Tibial nerve (tissue), 4 donors: ENCODE measurements around the gene CCNY. TPM values are rescaled to one million over a fixed set of nuclear protein-coding genes. Genes with fewer than 3 reads are reported as not detected.

Source experiments
- DNase-seq, 2 donors: peaks; one replicate each; pipeline ENCODE4 v3.0.0-alpha.2; 2019; ENCODE audit warnings: low spot score in 2 of 2
- H3K27ac ChIP-seq, 4 donors: fragments of 200-600 bp; sonication (generic) in 3 of 4; one replicate each; pipeline ENCODE4 v1.5.1; 2017 to 2019; ENCODE audit warnings: mild to moderate bottlenecking in 1 of 4
- H3K27me3 ChIP-seq, 2 donors: fragments of 200-600 bp; sonication (generic) in 1 of 2; one replicate each; pipeline versions ENCODE4 v1.5.1 to v1.6.0; 2017 to 2019
- H3K36me3 ChIP-seq, 3 donors: fragments of 200-600 bp; sonication (generic); one replicate each; pipeline ENCODE4 v1.5.1; 2018 to 2019
- H3K4me1 ChIP-seq, 4 donors: fragments of 200-600 bp; sonication (generic) in 3 of 4; one replicate each; pipeline ENCODE4 v1.5.1; 2017 to 2019
- H3K4me3 ChIP-seq, 4 donors: fragments of 200-600 bp; sonication (generic) in 3 of 4; one replicate each; pipeline ENCODE4 v1.5.1; 2017 to 2019; ENCODE audit warnings: mild to moderate bottlenecking in 1 of 4, moderate library complexity in 1 of 4
- H3K9me3 ChIP-seq, 4 donors: fragments of 200-600 bp; sonication (generic) in 3 of 4; one replicate each; pipeline ENCODE4 v1.5.1; 2017 to 2019
- EP300 ChIP-seq, 2 donors: sonication (generic); formaldehyde crosslinking; IDR thresholded peaks; one replicate each; pipeline ENCODE4 v1.6.1; 2017; ENCODE audit warnings: antibody characterized with exemption in 2 of 2, mild to moderate bottlenecking in 1 of 2
- POLR2A ChIP-seq, 2 donors: fragments of 450-650 bp; IDR thresholded peaks; one replicate each; pipeline ENCODE4 v1.6.1; 2017; ENCODE audit warnings: antibody characterized with exemption in 2 of 2, mild to moderate bottlenecking in 2 of 2, moderate library complexity in 2 of 2
- WGBS, 2 donors: methylation state at CpG; one replicate each; pipeline ENCODE4 v1.1.5; 2018; 5-methylcytosine and 5-hydroxymethylcytosine counted together
- total RNA-seq, 4 donors: library from RNA; depleted of rRNA; stranded (reverse); fragments of >200 nt; gene quantifications; one replicate each; pipeline ENCODE4 v1.1.0, GENCODE V29; 2016
- TF ChIP-seq, protein P1 (sequence below), 5 experiments: fragments of 200-600 bp in 3 of 5; fragments of 450-650 bp in 2 of 5; sonication (generic) in 3 of 5; IDR thresholded peaks; one replicate each; pipeline ENCODE4 v1.5.1; 2016 to 2019; ENCODE audit warnings: antibody characterized with exemption in 5 of 5, mild to moderate bottlenecking in 3 of 5, moderate library complexity in 2 of 5

Gene CCNY
- total RNA-seq, 4 donors from 2014 or later: 24.3 to 27.6 (median 26.5) TPM

GRCh38 chr10:35437829-35438228 lies 101.5 kb downstream of the CCNY start:
- Histone ChIP-seq H3K9me3 (peaks cover 0 to 28% (median 6%) of the 10 kb centered on the region in 4 donors), H3K4me3 (no peak overlapping the region), H3K36me3 (peaks cover 0 to 8% (median 0%) of the 10 kb centered on the region in 3 donors), H3K4me1 (peaks cover 0 to 6% (median 3%) of the 10 kb centered on the region in 4 donors), H3K27ac (no peak overlapping the region), H3K27me3 (no peaks in the 10 kb centered on the region)
- no peak for DNase-seq
- TF ChIP-seq, protein P1, sequence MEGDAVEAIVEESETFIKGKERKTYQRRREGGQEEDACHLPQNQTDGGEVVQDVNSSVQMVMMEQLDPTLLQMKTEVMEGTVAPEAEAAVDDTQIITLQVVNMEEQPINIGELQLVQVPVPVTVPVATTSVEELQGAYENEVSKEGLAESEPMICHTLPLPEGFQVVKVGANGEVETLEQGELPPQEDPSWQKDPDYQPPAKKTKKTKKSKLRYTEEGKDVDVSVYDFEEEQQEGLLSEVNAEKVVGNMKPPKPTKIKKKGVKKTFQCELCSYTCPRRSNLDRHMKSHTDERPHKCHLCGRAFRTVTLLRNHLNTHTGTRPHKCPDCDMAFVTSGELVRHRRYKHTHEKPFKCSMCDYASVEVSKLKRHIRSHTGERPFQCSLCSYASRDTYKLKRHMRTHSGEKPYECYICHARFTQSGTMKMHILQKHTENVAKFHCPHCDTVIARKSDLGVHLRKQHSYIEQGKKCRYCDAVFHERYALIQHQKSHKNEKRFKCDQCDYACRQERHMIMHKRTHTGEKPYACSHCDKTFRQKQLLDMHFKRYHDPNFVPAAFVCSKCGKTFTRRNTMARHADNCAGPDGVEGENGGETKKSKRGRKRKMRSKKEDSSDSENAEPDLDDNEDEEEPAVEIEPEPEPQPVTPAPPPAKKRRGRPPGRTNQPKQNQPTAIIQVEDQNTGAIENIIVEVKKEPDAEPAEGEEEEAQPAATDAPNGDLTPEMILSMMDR (IDR thresholded peaks at IDR 0.05): no peak
- TF ChIP-seq EP300 (IDR thresholded peaks at IDR 0.05) (no peak), POLR2A (IDR thresholded peaks at IDR 0.05) (no peak)
- 93 to 98% methylated on average over 4 of the region's 4 CpGs for WGBS, 2 donors

DNA sequence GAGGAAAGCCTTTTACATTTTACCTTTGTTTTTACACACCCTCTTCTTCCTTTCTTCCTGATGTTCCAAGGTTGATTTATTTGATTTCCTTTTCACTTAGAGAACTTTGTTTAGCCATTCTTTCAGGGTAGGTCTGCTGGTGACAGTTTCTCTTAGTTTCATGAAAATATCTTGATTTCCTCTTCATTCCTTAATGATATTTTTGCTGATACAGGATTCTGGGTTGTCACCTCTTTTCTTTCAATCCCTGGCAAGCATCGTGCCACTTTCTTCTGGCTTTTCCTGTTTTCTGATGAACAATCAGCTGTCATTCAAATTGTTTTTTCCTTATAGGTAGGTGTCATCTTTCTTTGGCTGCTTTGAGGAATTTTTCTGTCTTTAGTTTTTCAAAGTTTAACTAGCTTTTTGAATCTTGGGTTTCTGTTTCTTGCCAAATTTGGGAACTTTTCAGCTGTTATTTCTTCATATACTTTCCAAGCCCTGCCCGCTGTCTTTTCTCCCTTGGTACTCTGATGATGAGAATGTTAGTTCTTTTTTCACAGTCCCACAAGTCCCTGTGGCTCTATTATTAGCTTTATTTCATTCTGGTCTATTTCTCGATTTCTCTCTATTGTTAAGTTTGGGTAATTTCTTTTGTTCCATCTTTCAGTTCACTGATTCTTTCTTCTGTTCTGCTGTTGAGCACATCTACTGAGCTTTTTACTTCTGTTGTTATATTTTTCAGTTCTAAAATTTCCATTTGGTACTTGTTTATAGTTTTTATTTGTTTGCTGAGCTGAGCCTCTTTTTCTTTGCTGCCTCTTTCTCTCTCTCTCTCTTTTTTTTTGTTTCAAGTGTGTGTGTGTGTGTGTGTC lies 102.6 kb downstream of the CCNY start:
- H3K27me3 ChIP-seq: no peaks in the 10 kb centered on the region
- peaks cover 0 to 4% (median 2%) of the 10 kb centered on the region in 4 donors for H3K4me1 ChIP-seq
- DNase-seq: no peak
- 92 to 94% methylated on average over 3 of the region's 3 CpGs for WGBS, 2 donors
- no peak overlapping the region for H3K27ac ChIP-seq
- H3K36me3 ChIP-seq: peaks cover 0 to 10% (median 0%) of the 10 kb centered on the region in 3 donors
- H3K4me3 ChIP-seq: no peak overlapping the region
- H3K9me3 ChIP-seq: peaks cover 0 to 39% (median 11%) of the 10 kb centered on the region in 4 donors
- no peak for TF ChIP-seq POLR2A (IDR thresholded peaks at IDR 0.05)
- TF ChIP-seq, protein P1 (IDR thresholded peaks at IDR 0.05): no peak
- no peak for TF ChIP-seq EP300 (IDR thresholded peaks at IDR 0.05)

DNA sequence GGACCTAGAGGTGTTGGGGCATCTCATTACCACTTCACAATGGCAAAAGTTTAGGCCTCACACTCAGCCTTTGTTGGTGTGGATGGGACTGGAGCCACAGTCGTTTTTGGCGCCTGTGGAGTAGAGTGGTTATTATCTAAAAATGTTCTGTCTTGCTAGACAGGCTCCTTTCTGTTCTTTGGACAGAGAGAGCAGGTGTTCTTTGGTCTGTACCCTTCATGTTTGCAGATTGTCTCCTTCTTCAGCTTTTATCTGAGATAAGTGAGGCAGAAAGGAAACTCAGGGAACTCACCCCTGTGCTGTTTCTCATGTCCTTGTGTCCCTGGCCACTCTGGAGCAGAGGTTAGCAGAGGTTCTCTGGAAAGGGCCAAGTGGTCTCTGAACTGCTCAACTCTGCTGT lies 103.7 kb downstream of the CCNY start:
- no peak overlapping the region for H3K4me3 ChIP-seq
- peaks cover 0 to 48% (median 14%) of the 10 kb centered on the region in 4 donors for H3K9me3 ChIP-seq
- TF ChIP-seq, protein P1 (IDR thresholded peaks at IDR 0.05): no peak
- TF ChIP-seq POLR2A (IDR thresholded peaks at IDR 0.05) (no peak), EP300 (IDR thresholded peaks at IDR 0.05) (no peak)
- DNase-seq: no peak
- H3K27me3 ChIP-seq: no peaks in the 10 kb centered on the region
- 86 to 97% methylated on average over 2 of the region's 2 CpGs for WGBS, 2 donors
- H3K4me1 ChIP-seq: no peaks in the 10 kb centered on the region
- H3K27ac ChIP-seq: no peak overlapping the region
- peaks cover 0 to 10% (median 0%) of the 10 kb centered on the region in 3 donors for H3K36me3 ChIP-seq

DNA sequence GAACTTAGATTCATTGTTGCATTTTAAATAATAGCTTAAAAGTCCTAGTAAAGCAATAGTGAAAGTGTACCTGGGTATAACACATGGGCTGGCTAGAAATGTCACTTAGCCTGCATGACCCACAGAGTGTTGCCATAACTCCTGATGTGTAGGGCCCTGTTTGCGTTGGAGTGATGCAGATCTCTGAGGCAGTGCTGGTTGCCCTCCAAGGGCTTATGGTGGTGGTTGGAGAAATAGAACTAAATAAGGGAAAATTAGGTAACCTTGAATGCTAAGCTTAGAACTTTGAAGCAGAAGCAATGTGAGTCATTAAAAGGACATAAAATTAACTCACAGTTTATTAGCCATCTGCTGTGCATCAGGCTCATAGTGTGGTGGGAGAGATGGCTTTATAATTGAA lies 105.7 kb downstream of the CCNY start:
- 79 to 86% methylated on average over 1 of the region's 1 CpG for WGBS, 2 donors
- Histone ChIP-seq H3K36me3 (peaks cover 0 to 6% (median 0%) of the 10 kb centered on the region in 3 donors), H3K4me3 (no peak overlapping the region), H3K27me3 (no peaks in the 10 kb centered on the region), H3K9me3 (peaks cover 0 to 48% (median 14%) of the 10 kb centered on the region in 4 donors), H3K4me1 (peaks cover 0 to 19% (median 2%) of the 10 kb centered on the region in 4 donors), H3K27ac (no peak overlapping the region)
- TF ChIP-seq POLR2A (IDR thresholded peaks at IDR 0.05) (no peak), EP300 (IDR thresholded peaks at IDR 0.05) (no peak)
- TF ChIP-seq, protein P1 (IDR thresholded peaks at IDR 0.05): no peak
- no peak for DNase-seq

DNA sequence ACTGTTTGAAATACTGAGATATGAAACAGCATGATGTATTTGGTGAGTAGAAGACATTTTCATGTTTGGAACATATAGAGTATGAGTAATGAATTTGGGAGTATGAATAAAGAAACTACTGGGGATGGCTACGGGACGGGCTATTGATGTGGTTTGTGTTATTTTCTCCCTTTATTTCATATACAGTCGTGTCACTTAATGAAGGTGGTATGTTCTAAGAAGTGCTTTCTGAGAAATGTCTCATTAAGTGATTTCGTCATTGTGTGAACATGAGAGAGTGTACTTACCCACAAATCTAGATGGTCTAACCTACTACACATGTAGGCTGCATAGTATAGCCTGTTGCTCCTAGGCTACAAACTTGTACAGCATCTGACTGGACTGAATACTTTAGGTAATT lies 106.3 kb downstream of the CCNY start:
- Histone ChIP-seq H3K4me1 (peaks cover 0 to 24% (median 8%) of the 10 kb centered on the region in 4 donors), H3K36me3 (peaks cover 0 to 5% (median 0%) of the 10 kb centered on the region in 3 donors), H3K27ac (no peak overlapping the region), H3K4me3 (no peak overlapping the region), H3K9me3 (peaks cover 0 to 43% (median 14%) of the 10 kb centered on the region in 4 donors), H3K27me3 (no peaks in the 10 kb centered on the region)
- TF ChIP-seq POLR2A (IDR thresholded peaks at IDR 0.05) (no peak), EP300 (IDR thresholded peaks at IDR 0.05) (no peak)
- TF ChIP-seq, protein P1 (IDR thresholded peaks at IDR 0.05): no peak
- DNase-seq: no peak
- WGBS, 2 donors: 96 to 99% methylated on average over 4 of the region's 4 CpGs
